NCI-H82 (cell line): ENCODE measurements around the gene ZCCHC14.

Experiments
- DNase-seq: peaks from one replicate; lab custom pipeline; 2025; lab: John Stamatoyannopoulos, UW

Gene ZCCHC14

GRCh38 chr16:87457061-87457611, 35.7 kb downstream of the ZCCHC14 start:
- DNase-seq: no peak

GRCh38 chr16:87454391-87454790, 38.4 kb downstream of the ZCCHC14 start:
- no peak for DNase-seq

- no peak for DNase-seq
These were observed 39.5 kb downstream of the ZCCHC14 start for GRCh38 chr16:87453326-87453725.

DNA sequence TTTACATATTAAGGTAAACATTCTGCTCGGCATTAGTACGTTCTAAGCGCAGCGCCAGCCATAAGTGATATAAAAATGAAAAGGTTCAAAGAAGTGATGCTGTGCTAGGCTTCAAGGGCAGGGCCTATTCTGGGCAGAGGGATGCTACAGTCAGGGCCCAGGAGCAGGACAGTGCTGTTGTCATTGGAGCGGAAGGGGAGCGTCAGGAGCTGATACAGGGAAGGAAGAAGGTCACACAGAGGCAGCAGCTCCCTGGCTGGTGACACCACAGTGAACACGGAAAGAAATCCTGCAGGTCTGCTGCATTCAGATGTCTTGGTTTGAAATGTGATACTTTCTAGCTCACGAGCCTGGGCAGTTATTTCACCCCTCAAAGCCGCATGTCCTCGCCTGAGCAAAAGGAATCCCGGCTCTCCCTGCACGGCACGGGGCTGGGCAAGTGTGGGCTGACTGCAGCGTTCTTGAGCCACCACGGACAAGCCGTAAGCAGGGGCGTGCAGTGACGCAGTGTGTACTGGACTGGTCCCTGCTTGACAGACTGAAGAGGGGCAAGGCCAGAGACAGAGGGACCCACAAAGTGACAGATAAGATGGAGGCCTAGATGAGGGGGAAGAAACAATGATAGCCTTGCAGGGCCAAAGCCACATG, 41.1 kb downstream of the ZCCHC14 start:
- no peak for DNase-seq

DNA sequence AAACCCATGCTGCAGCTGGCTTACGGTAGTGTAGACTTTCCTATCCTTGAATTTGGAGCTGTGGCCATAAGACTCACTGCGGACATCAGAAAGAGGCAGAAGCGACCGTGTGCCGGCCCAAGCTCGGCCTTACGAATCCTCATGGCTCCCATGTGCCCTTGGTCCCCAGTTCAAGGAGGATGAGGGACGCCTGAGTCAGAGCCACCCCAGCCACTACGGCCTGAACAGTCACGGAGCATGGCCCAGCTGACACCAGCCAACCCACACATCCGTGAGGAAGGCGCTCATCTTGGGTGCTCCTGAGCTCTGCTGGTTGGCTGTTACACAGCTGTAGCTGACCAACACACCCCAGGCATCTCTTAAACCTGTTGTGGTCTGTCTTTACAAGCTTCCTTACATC, 44.0 kb downstream of the ZCCHC14 start:
- no peak for DNase-seq

- no peak for DNase-seq
These were observed 45.5 kb downstream of the ZCCHC14 start for GRCh38 chr16:87447323-87447722.

GRCh38 chr16:87446479-87446878, 46.3 kb downstream of the ZCCHC14 start:
- DNase-seq: no peak

DNA sequence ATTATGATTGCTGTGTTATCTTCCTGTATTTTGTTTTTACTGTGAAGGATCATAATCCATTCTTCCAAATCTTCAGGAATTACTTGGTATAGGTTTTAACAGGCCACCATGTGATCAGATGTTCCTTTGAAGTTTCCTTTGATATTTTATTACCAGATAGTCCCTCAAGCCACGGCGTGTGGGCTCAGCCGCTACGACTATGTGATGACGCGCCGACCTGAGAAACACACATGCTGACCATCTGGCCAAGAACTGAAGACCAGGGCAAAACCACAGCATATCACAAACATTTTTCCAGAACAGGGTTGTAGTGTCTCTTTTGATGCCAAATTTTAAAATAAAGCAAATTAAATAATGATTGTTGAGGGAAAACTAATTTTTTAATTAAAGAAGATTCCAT, 47.3 kb downstream of the ZCCHC14 start:
- no peak for DNase-seq

DNA sequence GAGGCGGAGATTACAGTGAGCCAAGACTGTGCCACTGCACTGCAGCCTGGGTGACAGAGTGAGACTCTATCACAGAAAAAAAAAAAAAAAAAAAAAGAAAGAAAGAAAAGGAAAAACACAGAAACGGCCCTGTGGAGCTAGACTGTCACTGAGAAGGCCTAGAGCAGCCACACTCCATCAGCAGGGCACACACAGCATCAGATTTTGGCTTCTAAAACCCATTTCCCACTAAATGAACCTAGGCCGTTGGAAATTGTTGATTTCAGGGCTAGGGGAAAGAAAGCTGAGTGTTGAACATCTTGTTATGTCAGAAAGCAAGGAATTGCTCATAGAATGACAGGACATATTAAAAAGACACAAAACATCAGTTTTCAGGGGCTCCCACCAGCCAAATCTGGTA, 48.9 kb downstream of the ZCCHC14 start:
- DNase-seq: no peak

GRCh38 chr16:87443016-87443415, 49.8 kb downstream of the ZCCHC14 start:
- DNase-seq: peak; percentile 45

- peak; percentile 76 for DNase-seq
These were observed 50.2 kb downstream of the ZCCHC14 start for GRCh38 chr16:87442581-87442966.

DNA sequence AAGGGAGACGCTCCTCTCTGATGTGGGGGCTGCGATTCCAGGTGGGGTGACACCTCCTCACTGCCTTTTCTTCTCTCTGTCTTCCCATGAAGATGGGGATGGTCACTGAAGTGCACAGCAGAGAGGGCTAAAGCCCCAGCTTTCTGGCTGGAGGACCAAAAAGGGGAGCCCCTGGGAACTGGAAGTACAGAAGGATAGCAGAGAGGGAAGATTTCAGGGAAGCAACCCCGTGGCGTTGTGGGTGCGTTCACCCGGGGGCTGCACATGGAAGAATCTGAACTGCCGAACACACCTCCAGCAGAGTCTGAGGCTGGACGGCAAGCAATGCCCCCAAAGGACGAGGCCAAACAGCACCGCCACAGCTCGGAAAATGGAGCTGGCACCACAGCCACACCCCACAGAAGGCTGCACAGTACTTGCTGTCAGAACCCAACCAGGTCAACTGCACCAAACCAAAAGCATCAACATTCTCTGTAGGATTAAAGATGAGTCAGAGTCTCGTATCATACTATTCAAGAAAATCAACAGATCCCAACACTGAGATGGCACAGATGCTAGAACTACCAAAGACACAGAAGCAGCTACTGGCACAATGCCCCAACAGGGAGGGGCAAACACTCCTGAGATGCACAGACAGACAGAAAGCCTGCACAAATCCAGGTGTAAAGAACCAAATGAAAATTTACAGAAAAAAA, 50.8 kb downstream of the ZCCHC14 start:
- peak; percentile 76 for DNase-seq

- no peak for DNase-seq
These were observed 52.9 kb downstream of the ZCCHC14 start for GRCh38 chr16:87439926-87440325.

DNA sequence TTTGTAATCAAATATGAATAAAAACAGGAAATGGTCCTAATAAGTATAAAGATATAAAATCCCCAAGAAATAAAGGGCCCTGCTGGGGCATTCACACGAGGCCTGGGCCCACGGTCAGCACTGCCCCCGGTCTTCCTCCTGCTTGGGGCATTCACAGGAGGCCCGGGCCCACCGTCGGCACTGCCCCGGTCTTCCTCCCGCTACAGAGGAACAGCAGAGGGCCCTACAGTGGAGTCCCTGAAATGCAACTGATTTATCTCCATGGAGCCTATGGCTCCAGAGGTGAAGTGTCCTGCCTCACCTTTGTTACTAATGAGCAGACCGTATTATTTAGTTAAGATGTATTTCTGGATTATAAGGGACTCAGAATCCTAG, 54.2 kb downstream of the ZCCHC14 start:
- no peak for DNase-seq

- DNase-seq: no peak
These were observed 54.8 kb downstream of the ZCCHC14 start for GRCh38 chr16:87437911-87438610.

- no peak for DNase-seq
These were observed 55.5 kb downstream of the ZCCHC14 start for GRCh38 chr16:87437327-87437726.

DNA sequence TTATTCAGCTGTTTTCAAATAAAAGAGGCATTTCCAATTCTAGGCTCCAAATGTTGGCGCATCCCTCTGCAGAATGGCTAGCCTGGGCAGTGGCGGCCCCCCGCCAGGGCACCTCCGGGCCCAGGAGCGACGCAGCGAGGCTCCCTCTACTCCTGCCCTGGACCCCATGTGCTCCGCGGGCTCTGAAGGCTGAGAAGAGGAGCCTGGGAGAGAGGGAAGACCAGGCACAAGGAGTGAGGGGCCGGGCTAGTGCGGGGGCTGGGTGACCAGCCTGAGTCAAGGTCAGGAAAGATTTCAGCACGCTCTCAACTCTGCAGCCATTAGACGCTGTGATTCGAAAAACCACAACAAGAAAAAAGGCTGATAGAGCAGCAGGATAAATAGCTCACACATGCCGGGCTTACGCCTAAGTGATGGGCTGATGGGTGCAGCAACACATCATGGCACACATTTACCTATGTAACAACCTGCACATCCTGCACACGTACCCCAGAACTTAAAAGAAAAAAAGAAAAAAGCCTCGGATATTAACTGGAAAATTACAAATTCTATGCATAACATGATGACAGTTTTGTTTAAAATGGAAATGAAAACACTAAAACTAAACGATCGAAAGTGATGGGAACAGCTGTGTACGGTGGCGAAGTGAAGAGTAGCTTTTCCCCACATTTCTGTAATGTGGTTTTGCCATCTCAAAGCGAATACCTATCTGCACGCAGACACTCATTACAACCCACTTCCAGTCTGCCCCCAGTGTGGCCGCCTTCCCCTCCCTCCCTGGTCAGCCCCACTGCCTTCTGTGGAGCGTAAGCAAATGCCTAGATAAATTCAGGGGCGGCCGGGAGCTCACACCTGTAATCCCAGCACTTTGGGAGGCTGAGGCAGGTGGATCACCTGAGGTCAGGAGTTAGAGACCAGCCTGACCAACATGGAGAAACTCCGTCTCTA, 56.3 kb downstream of the ZCCHC14 start:
- DNase-seq: no peak

- DNase-seq: no peak
These were observed 57.2 kb downstream of the ZCCHC14 start for GRCh38 chr16:87435372-87436224.

- DNase-seq: no peak
These were observed 58.6 kb downstream of the ZCCHC14 start for GRCh38 chr16:87434146-87434667.

DNA sequence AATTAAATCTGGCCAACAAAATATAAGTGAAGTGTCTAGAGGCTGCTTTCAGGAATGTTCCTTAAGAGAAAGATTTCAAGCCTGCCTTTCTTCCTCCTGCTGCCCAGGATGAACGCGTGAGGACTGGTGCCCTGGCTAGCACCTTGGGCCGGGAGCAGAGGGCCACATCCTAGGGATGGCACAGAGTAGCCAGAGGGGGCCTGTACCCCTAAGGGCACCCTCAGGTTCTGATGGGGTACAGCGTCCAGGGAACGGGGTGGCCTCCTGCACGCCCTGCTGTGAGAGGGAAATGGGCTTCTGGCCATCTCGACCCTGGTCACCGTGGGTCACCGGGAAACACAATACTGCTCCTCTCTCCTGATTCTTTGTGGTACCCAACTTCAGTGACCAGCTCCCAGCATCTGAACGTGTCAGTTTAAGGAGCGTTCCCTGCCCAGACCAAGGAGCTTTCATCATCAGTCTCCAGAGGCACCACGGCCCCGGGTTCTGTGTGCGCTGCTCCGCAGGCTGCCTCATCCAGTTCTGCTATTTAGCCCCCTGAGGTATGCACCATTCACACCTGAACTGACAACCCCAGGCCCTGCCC, 60.4 kb downstream of the ZCCHC14 start:
- no peak for DNase-seq
